ENCODE results near the gene GP2.

GP2 gene

GRCh38 chr16:20344611-20345010 is 17.3 kb upstream of the GP2 start:
- CTCF ChIA-PET = no interaction called here
- no peak overlapping the region for H3K4me3 ChIP-seq (ENCODE audit: low read depth, low read length)
- POLR2A ChIA-PET = no interaction called here
- no peak for DNase-seq (ENCODE audit: low read depth, low spot score)
- TF ChIP-seq CTCF (IDR thresholded peaks at IDR 0.05; ENCODE audit: insufficient read depth, low read length, missing control alignments) = no peak

- H3K4me3 ChIP-seq (ENCODE audit: low read depth, low read length) = no peak overlapping the region
- POLR2A ChIA-PET = no interaction called here
- CTCF ChIA-PET = no interaction called here
- TF ChIP-seq CTCF (IDR thresholded peaks at IDR 0.05; ENCODE audit: insufficient read depth, low read length, missing control alignments) = no peak
- DNase-seq (ENCODE audit: low read depth, low spot score) = no peak
Measured at GRCh38 chr16:20339744-20340143, 12.4 kb upstream of the GP2 start.

- CTCF ChIA-PET = no interaction called here
Measured at GRCh38 chr16:20336955-20337354, 9.6 kb upstream of the GP2 start.

GRCh38 chr16:20334396-20334795 is 7.1 kb upstream of the GP2 start:
- ChIA-PET CTCF (no interaction called here), POLR2A (no interaction called here)
- no peak for TF ChIP-seq CTCF (IDR thresholded peaks at IDR 0.05; ENCODE audit: insufficient read depth, low read length, missing control alignments)
- no peak for DNase-seq (ENCODE audit: low read depth, low spot score)
- no peak overlapping the region for H3K4me3 ChIP-seq (ENCODE audit: low read depth, low read length)

More at GRCh38 chr16:20336955-20337354, 9.6 kb upstream of the GP2 start:
- DNase-seq (ENCODE audit: low read depth, low spot score) = no peak
- no peak for TF ChIP-seq CTCF (IDR thresholded peaks at IDR 0.05; ENCODE audit: insufficient read depth, low read length, missing control alignments)
- no peak overlapping the region for H3K4me3 ChIP-seq (ENCODE audit: low read depth, low read length)
- POLR2A ChIA-PET = no interaction called here

- H3K4me3 ChIP-seq (ENCODE audit: low read depth, low read length) = no peak overlapping the region
- TF ChIP-seq CTCF (IDR thresholded peaks at IDR 0.05; ENCODE audit: insufficient read depth, low read length, missing control alignments) = no peak
- DNase-seq (ENCODE audit: low read depth, low spot score) = no peak
- ChIA-PET CTCF (no interaction called here), POLR2A (no interaction called here)
Measured at GRCh38 chr16:20333120-20333519, 5.8 kb upstream of the GP2 start.

GRCh38 chr16:20332411-20332810 is 5.1 kb upstream of the GP2 start:
- DNase-seq (ENCODE audit: low read depth, low spot score) = no peak
- TF ChIP-seq CTCF (IDR thresholded peaks at IDR 0.05; ENCODE audit: insufficient read depth, low read length, missing control alignments) = no peak
- no peak overlapping the region for H3K4me3 ChIP-seq (ENCODE audit: low read depth, low read length)
- CTCF ChIA-PET = no interaction called here
- POLR2A ChIA-PET = no interaction called here
